ENCODE measurements around the gene PAPPA. TPM values are rescaled to one million over a fixed set of nuclear protein-coding genes. Genes with fewer than 3 reads are reported as not detected.

PAPPA gene
- polyA plus RNA-seq, 3 donors, result 4.0 to 4.2 (median 4.1) TPM

GRCh38 chr9:116212986-116213692 lies 59.5 kb downstream of the PAPPA start:
- no peak for DNase-seq (ENCODE audit: low read depth in 3 of 3, low spot score in 2 of 3)

GRCh38 chr9:116213693-116214047 lies 60.1 kb downstream of the PAPPA start:
- DNase-seq (ENCODE audit: low read depth in 3 of 3, low spot score in 2 of 3), result no peak

GRCh38 chr9:116218399-116218798 lies 64.8 kb downstream of the PAPPA start:
- DNase-seq (ENCODE audit: low read depth in 3 of 3, low spot score in 2 of 3), result no peak

- DNase-seq (ENCODE audit: low read depth in 3 of 3, low spot score in 2 of 3), result peak in 1 of 3 donors; percentile 45
Observed at GRCh38 chr9:116219686-116220085, 66.1 kb downstream of the PAPPA start.

- no peak for DNase-seq (ENCODE audit: low read depth in 3 of 3, low spot score in 2 of 3)
Observed at GRCh38 chr9:116223926-116224325, 70.3 kb downstream of the PAPPA start.

DNA sequence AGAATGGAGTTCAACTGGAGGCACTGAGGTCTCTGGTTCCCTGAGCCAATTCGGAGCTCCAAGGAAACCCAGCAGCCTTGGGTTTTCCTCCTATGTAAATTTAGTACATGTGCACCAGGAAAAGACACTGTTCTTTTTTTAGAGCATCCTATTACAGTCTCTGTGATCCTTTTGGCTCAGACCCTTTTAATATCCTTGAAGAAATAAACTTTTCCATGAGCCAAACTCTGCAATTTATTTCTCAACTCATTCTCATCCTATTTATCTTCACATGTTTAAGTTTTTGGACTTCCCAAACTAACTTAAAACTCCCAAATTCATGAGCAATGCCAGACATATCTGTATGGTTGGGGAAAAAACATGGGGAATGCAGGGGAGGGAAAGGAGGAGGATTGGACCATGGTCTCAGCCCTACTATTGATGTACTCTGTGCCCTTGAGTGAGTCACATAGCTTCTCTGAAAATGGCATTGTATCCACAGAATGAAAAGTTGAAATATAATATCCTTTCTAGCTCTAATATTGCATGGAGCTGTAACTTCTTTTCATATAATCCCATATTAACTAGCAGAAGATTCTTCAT lies 76.6 kb downstream of the PAPPA start:
- DNase-seq (ENCODE audit: low read depth in 3 of 3, low spot score in 2 of 3), result no peak

DNA sequence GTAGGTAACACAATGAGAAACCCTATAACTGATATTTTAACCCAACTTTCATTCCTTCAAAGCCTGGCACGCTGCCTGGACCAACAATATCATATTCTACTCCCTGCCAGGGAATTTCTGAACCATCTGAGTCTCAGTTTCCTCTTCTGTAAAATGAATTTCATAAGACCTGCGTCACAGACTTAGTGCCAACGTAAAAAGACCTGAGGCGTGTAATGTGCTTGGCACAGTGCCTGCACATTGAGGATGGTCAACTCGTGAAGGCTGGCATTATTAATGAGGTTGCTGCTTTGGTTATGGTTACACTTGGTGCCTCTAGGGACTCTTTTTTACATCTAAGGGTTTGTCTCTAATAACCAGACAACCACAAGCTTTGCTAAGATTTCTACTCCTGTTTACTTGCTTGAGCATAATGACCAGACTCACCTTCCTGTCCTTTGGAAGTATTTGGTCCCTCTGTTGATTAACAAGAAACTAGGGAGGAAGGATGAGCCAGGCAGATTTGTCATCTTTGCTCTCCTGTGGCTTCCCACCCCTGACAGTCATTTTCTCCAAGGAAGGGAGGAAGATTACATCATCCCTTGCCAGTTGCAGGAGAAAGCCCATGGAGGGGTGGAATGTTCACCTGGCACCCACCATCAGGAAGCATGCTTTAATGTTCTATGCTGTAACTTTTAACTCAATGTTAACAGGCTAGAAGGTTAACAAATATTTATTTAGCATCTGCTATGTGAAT lies 79.0 kb downstream of the PAPPA start:
- DNase-seq (ENCODE audit: low read depth in 3 of 3, low spot score in 2 of 3), result no peak

DNA sequence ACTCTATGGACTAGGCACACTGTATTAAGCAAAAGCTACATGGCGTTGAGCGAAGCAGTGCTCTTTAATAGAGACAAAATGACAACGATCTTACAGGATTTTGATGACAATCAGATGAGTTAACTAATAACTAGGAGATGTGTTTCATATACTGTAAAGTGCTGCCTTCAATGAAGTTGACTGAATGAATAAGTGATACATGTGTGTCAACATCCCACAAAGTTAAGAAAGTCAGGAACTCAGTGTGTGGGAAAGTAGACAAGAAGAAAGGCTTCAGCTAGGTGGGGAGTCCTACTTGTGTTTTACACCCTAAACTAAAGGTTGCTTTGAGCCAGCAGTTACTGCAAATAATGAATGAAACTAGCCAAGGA lies 79.6 kb downstream of the PAPPA start:
- no peak for DNase-seq (ENCODE audit: low read depth in 3 of 3, low spot score in 2 of 3)

DNA sequence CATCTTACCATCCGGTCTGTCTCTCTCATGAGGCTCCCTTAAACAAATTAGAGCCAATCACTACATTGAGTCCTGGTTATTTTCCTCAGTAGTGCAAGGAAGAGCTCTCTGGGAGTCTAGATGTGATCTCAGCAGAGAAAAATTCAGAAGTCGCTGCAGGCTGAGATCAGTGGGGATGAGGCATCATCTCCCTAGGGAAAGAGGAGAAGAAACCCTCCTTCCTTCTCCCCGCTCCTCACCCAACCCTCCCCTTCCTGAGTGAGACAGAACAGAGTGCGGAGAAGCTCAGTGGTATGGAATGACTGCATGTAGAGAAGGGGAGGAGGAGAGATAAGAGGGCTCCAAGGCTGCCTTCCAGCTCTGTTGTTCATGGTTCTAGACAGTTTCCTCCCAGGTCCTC lies 80.5 kb downstream of the PAPPA start:
- no peak for DNase-seq (ENCODE audit: low read depth in 3 of 3, low spot score in 2 of 3)

DNA sequence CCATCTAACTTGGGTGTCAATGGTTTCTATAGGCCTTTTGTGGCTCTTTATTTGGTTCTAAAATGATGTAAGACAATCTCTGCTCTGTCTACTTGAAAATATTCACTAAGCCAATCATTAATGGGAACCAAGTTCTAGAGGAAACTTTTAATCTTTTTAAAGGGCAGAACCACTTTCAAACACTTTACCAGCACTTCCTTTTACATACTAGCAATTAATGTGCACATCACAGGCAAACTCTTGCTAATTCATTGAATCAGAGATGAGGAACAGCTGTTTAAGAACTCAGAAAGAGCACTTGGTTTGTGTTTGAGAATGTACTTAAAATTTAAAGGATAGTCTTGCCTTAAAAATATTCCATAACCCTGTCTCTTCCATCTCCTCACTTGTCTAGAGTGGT lies 83.4 kb downstream of the PAPPA start:
- DNase-seq (ENCODE audit: low read depth in 3 of 3, low spot score in 2 of 3), result no peak

DNA sequence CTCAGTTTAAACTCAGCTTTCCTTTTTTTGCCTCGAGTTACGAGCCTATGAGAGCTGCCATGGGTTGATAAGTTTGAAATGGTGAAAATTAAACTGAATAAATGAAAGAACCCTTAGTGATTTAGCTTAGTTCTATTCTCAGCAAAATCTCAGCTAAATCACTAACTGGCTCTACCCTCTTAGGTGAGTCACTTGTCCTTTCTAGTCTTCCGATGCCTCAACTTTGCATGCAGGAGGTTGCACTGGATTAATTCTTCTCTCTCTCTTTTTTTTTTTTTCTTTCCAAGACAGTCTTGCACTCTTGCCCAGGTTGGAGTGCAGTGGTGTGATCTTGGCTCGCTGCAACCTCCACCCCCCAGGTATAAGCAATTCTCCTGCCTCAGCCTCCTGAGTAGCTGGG lies 83.9 kb downstream of the PAPPA start:
- DNase-seq (ENCODE audit: low read depth in 3 of 3, low spot score in 2 of 3), result no peak

DNA sequence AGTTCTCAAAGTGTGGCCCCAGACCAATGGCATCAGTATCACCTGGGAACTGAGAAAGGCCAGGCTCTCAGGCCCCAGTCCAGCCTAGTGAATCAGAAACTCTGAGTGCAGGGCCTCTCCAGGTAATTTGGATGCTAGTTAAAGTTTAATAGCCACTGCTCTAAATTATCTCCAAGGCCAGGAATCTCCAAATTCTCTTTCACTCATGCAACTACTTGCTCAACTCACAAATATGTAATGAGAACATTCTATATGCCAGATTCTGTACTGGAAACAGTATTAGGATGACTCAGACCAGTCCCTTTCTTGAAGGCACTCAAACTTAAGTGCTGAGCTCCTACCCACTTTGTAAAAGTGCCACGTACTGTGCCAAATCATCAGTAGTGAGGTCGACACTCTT lies 84.6 kb downstream of the PAPPA start:
- DNase-seq (ENCODE audit: low read depth in 3 of 3, low spot score in 2 of 3), result no peak

- no peak for DNase-seq (ENCODE audit: low read depth in 3 of 3, low spot score in 2 of 3)
Observed at GRCh38 chr9:116238776-116239340, 85.3 kb downstream of the PAPPA start.

DNA sequence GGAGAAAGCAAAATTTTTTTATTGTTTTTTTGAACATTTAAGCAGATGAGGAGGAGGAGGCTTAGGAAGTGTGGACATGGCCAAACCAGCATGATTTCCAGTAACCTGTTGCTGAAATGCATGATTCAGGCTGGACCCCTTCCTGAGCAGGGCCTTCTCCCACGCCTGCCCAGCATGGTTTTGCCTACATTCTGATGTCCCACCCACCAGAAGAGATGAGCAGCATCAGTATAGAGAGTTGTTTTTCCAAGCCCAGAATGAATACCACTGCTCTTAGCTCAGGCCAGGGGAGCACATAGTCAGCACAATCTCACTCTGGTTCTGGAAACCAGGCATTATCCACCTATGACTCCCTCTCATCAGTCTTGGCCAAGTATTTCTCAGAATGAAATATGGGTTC lies 90.1 kb downstream of the PAPPA start:
- no peak for DNase-seq (ENCODE audit: low read depth in 3 of 3, low spot score in 2 of 3)

GRCh38 chr9:116247284-116247683 lies 93.7 kb downstream of the PAPPA start:
- DNase-seq (ENCODE audit: low read depth in 3 of 3, low spot score in 2 of 3), result no peak

- no peak for DNase-seq (ENCODE audit: low read depth in 3 of 3, low spot score in 2 of 3)
Observed at GRCh38 chr9:116247791-116248374, 94.3 kb downstream of the PAPPA start.

DNA sequence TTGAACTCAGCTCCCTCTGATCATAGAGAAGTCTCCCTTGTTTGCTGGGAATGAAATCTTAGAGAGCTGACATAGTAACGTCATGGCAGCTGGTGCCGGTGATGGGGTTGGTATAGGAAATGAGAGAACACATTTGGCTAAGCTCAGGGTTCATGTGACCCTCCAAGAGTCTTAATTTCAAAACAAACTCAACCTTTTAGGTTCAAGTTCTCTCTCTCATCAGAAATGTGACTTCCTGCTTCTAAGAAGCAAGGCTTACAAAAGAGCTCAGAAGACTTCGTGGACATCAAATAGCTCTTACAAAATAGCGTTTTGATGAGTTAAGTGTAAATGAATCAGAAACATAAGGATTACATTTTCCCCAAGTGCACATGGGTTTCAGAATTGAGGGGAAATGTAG lies 97.3 kb downstream of the PAPPA start:
- no peak for DNase-seq (ENCODE audit: low read depth in 3 of 3, low spot score in 2 of 3)

DNA sequence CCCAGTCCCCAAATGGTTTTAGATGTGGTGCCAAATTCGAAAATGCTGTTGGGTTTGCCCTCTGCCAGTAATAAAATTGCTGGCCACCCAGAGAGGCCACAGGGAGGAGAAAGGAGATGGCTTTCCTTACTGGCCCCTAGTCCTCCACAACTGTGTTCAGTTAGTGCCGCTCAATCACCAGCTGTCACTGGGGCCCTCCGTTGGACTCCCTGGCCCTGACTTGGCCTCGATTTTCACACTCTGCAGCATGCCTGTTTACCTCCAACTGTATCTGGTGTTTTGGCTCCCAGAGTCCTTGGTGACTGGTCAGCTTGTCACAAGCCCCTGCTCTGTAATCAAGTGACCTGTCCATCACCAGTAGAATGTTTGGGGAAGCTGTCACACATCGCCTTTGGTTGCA lies 97.8 kb downstream of the PAPPA start:
- no peak for DNase-seq (ENCODE audit: low read depth in 3 of 3, low spot score in 2 of 3)

DNA sequence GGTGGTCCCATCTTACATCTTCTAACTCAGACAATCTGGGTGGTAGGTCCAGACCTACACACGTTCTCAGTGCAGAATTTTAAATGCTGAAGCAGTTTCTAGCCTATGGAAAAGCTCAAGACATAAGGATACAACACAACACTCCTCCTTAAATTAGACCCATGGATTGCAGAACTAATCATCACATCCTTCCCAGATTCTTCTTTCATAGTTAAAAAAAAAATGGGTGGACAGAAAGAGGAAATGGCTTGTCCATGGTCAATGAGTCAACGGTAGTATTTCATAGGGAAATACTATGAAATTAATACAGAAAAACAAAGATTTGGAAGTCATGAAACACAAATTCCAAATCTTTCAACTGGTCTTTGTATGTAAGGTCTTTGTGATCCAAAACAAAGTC lies 106.9 kb downstream of the PAPPA start:
- DNase-seq (ENCODE audit: low read depth in 3 of 3, low spot score in 2 of 3), result no peak

DNA sequence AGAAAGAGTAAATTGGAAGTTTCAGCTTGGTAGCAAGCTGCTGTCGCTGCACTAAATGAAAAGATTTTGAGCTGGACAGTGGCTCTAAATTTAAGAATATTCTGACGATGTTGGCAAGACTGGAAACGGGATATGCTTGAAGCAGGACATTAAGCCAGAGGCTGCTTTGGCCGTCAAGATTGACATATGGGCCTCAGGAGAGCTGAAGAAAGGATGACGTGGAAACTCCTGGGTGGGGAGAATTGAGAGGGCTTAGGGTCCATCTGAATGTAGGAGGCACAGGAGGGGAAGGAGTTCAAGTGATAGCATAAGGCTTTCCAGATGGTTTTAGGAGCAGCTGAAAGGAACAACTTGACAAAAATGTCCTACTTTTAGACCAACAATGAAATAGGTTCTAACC lies 108.9 kb downstream of the PAPPA start:
- no peak for DNase-seq (ENCODE audit: low read depth in 3 of 3, low spot score in 2 of 3)

- DNase-seq (ENCODE audit: low read depth in 3 of 3, low spot score in 2 of 3), result no peak
Observed at GRCh38 chr9:116264361-116264760, 110.8 kb downstream of the PAPPA start.

DNA sequence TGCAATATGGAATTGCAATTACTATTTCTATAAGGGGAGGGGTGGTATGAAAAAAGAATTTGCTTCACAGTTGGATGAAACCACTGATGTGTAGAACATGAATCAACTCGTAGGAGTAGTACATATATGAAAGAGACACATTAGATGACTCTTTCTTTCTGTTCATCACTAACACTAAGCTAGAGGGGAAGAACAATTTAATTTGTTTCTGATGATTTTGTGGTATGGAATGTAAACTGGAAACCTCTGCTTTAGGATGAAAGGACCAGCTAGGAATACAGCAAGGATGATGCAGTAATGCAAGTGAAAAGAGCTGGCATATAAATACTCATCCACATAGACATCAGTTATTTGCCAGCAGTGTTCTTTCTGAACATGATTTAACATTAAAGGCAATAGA lies 113.4 kb downstream of the PAPPA start:
- DNase-seq (ENCODE audit: low read depth in 3 of 3, low spot score in 2 of 3), result no peak

Measured in right renal cortex interstitium (tissue), 3 donors.